Stimulated activated CD4-positive, alpha-beta T cell treated with anti-CD3 and anti-CD28 coated beads, Interleukin-15, amount 100 ng/mL, for 1 hour (primary cell): ENCODE measurements around the gene BNC2.

Source experiments
- DNase-seq, 2 donors: peaks; one replicate each; pipeline ENCODE4 v3.0.0-alpha.2; 2020; ENCODE audit warnings: low read depth in 1 of 2, low spot score in 1 of 2

The BNC2 gene

DNA sequence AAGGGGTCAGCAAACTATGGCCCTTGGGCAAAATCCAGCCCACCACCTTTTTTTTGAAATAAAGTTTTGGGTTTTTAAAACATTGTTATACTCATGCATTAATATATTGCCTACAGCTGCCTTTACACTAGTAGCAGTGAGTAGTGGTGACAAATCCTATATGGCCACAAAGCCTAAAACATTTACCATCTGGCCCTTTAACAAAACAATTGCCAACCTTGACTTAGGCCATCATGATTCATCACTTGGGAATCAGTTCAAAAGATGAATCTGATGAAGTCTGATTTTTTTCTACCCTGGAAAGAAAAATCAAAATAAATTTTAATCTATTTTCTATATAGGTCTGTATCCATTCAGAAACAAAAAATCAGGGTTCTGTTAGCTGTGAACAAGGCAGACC lies 484.9 kb downstream of the BNC2 start:
- no peak for DNase-seq

DNA sequence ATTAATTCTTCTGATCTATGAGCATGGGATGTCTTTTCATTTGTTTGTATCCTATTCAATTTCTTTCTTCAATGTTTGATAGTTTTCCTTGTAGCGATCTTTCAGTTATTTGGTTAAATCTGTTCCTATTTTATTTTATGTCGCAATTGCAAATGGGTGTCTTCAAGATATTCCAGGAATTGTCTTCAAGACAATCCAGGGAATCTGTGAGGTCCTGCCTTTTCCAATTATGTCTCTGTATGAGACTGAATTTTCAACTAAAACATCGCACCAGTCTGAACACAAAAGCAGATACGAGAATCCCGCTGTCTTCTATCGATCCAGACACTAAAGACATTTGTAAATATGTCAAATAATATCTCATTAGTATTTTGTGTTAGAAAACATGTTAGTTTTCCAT lies 485.5 kb downstream of the BNC2 start:
- DNase-seq, result no peak

DNA sequence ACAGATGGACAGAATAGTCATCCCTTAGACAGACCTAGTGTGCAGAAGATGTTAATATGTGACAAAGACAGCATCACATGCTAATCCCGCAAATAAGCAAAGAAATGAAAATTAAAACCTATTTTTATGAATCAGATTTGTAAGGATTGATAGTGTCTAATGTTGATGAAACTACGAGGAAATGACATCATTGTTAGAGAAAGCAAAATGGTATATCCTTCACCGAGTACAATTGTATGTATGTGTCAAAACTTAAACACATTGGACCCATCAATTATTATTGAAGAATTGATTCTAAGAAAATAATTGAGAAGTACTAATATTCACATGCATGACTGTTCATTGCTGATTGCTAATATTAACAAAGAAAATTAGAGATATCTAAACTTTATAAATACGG lies 493.2 kb downstream of the BNC2 start:
- DNase-seq, result no peak

DNA sequence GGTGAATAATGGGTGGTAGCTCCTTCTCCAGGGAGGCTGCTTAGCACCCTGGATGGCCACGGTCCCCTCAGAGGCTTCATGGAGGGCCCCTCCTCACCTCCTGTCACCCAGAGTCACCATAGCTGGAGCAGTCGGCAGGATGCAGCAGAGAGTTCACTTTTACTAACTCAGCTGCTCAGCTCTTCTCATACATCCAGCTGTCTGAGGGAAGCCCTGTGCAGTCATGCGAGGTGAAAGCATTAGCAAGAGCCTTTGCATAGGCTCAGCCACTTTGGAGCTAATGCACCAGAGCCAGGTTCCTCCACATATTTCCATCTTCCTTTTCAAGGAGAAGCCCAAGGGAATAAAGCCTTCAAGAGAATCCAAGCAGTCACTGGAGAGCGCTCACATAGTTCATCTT lies 499.2 kb downstream of the BNC2 start:
- DNase-seq, result no peak

DNA sequence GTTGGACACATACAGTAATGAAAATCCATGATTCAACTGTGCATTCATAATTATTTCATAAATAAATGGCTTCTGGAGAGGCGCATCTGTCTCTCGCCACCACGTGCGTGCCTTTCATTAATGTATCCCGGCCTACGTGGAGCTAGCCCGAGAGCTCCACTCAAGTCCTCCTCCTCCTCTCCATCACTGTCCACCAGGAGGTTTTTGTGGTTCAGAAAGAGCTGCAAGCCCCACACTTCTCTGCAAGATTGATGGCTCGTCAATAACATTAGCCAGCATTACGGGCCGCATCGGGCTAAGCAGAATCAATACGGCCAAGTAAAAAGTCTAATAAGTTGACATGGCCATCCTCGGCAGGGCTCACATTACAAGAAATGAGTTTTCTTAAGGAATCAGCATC lies 499.8 kb downstream of the BNC2 start:
- no peak for DNase-seq

DNA sequence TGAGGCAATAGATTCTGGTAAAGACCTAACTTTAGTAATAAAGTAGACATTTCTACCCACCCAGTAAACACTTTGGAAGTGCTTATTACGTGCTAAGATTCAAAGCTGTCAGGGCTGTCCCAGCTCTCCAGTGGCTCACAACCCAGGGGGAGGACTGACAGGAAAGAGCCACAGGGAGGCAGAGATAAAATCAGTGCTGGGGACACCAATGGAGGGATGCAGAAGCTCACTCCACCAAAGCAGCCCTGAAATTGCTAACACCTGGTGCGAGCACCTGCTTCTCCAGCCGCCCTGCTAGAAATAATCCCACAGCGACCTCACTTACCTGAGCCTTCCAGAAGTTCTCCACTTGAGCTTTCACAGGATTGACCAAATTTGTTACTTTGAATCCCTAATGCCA lies 501.0 kb downstream of the BNC2 start:
- no peak for DNase-seq

DNA sequence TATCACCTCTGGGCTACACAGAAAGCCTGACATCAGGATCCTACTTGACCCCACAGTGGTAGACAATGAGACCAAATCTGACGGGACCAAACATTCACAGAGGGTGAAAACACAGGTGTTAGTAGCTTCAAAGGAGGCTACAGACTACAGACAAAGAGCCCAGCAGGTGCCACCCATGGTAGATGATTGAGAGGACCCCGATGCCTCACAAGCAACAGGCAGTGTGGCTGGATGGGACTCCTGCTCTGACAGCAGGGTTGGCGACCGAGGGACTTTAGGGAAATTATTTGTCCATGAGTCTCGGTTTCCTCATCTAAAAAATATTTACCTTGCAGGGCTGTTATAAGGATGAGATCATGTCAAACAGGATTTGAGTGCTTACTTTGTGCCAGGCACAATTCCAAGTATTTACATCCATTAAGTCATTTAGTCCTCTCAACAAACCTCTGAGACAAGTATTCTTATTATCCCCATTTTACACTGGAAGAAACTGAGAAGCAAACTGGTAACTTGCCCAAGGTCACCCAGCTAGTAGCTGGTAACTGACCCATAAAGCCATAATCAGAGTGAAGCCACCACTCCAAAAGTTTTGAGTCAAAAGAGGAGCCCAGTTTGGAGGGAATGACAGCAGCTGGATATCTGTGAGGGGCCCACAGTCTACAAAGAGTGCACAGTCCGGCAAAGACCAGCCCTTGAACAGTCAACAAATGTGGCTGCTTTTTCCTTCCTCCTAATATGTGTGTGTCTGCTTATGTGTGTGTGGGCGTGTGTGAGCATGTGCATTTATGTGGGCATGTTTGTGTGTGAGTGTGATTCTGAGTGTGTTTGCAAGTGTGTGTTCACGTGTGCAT lies 502.0 kb downstream of the BNC2 start:
- no peak for DNase-seq

DNA sequence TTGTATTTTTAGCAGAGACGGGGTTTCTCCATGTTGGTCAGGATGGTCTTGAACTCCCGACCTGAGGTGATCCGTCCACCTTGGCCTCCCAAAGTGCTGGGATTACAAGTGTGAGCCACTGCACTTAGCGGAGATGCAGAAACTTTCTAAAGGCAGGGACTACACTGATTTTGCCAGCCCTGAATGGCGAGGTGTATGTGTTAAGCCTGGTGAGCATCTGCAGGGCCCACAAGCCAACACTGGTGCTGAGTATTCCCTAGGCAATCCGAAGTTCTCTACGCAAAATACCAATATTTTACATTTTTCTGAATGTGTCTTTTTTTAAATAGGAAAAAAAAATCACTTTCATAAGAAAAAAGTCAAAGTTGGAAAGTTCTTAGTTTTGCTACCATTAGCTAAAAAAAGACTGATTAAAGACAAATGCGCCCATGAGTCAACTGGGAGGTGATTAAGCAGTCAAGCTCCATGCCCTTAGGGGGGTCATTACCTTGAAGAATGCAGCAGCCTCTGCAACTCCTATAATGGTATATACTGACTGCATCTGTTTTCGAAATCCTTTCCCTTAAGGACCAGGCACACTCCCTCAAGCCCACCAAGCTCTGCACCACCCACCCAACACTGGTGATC lies 502.8 kb downstream of the BNC2 start:
- no peak for DNase-seq

DNA sequence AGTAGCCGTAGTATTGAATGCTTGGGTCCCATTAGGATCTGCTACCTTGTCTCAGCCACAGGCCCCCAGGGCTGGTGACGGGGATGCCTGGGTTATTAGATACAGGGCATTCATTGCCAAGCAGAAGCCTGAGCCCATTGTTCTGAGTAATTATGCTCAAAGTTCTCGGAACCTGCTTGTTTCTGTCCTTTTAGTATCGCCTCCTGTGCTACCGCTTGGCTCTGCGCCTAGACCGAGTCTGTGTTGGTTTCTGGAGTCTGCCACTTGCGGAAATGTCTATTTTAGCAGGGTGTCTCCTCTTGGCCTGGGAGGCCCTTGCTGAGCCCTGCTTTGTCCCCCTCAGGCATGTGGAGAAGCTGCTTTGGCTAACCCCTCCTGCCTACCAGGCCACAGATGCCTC lies 506.1 kb downstream of the BNC2 start:
- no peak for DNase-seq

DNA sequence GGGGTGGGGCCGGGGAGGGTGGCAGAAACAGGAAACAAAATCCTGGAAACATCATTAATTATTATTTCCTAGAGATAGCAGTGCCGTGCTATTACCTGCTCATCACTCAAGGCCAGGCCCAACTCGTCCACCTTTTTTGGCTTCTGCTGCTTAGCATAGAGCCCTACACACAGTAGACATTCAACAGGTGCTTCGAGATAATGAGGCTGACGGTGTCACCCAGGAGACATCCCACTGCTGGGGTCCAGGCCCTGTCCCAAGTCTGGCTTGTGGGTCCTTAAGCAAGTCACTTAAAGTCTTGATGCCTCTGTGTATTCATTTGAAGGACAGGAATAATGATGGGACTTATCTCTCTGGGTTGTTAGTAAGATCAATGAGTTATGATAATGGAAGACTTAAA lies 506.6 kb downstream of the BNC2 start:
- DNase-seq, result no peak

DNA sequence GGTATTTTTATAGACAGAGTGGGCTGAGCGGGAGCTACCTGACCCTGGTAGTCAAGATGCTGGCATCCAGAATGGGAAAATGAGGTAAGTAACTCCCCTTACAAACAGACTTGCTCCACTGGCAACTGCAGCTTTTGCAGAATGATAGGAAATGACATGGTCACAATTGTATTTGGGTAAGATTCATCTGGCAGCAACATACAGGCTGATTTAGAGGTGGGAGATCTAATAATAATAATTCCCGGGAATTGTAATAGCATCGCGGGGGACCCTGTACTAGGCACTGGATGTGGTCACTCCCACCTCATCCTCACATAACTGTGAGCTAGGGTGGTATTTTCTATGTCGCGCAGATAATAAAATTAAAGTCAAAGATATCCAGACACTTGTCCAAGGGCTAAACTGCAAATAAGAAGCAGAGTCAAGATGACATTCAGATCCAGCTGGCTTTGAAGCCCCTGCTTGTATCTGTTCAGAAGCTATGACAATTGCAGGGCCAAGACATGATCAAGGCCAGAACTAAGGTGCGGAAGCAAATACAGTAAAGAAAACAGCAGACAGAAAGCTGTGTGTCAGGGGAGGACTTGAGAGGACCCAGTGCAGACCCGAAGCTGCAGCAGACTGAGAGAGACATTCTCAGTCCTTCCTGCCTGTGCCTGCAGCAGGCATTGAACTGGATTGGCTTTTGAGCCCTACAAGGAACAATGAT lies 507.2 kb downstream of the BNC2 start:
- no peak for DNase-seq

DNA sequence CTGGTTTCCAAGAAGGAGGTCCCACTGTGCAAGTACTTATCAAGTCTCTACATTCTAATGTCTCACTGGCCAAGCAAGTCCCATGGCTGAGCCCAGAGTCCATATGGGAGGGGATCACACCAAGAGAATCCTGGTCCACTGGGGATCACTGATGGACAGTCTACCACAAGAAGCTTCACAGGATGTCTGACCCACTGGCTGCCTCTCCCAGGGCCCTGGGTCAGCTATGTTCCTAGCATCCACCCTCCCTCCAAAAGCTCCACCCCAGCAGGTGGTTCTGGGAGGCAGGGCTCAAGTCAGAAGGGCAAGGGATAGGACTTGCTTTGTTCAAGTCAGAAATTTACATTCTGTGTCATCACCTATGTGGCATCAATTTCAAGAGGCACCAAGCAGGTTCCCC lies 508.5 kb downstream of the BNC2 start:
- no peak for DNase-seq

DNA sequence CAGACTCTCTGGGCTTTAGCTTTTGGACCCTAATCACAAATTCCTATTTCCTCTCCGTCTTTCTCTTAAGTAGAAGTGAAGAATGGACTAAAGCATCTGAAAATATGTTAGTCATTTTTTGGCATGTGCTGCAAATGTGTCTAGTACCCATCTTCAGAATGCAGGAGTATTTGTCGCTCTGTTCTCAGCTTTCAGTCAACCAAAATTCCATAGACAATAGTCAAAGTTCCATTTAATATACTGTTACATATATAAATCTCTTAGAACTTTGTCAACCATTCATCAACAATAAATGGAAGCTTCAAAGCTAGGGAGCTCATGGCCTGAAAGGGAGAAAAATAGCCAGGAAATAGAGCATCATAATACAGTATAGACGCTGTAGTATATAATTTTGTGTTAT lies 509.4 kb downstream of the BNC2 start:
- DNase-seq, result no peak

DNA sequence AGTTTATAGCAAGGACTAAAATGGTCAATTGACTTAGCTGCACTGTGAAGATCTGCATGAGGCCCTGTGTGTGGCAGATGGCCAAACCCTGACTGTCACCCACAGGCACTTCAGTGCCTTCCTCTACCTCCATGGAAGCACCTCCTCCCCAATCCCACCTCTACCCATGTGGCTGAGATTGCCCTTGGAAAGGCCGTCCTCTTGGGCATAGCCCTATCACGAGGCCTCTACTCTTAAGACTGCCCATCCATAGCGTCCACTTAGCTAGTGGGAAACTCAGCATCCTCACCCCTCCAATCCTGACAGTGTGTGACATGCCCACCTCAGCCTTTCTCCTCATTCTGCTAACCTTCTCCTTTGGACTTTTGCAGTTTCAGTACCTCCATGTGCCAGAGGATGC lies 510.2 kb downstream of the BNC2 start:
- no peak for DNase-seq
